GM12891 (cell line): ENCODE data around the gene SLC37A2.

ENCODE experiments used
- POLR2A ChIP-seq: IDR thresholded peaks from 2 replicates; pipeline ENCODE4 v1.6.1; 2011; ENCODE audit warnings: low read depth, low read length, control low read depth
- POU2F2 ChIP-seq: IDR thresholded peaks from 2 replicates; pipeline ENCODE4 v1.6.1; 2011; ENCODE audit warnings: low read depth, mild to moderate bottlenecking, control low read depth, low read length, moderate library complexity
- SPI1 ChIP-seq: IDR thresholded peaks from 2 replicates; pipeline ENCODE4 v1.6.1; 2011; ENCODE audit warnings: low read depth, low read length, control low read depth
- TAF1 ChIP-seq: IDR thresholded peaks from 2 replicates; pipeline ENCODE4 v1.6.1; 2011; ENCODE audit warnings: low read depth, low read length, control low read depth

DNA sequence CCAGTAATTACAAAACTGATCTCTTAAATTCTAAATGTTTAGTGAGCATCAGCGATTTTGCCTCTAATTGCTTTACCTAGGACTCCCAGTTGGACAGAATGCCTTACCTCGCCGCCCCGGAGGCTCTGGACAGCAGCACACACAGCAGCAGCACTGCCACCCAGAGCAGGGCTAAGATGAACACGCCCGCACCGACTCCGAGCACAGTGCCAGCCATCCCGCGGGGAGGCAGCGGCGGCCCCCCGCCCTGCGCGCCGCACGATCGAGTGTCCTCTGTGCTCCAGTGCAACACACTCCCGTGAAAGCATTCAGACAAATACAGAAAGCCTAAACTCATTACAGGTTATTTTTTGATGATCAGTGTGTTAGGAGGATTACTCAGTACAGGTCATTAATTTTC is 38.9 kb downstream of the SLC37A2 start:
- TF ChIP-seq TAF1 (no peak), POLR2A (no peak), POU2F2 (no peak), SPI1 (no peak)
